RCC 7860 (cell line): ENCODE measurements around the gene TEX2.

Experiments used
- DNase-seq: peaks from one replicate; pipeline ENCODE4 v3.0.0-alpha.2; 2015; ENCODE audit warnings: low spot score
- FAIRE-seq: peaks from 2 replicates; lab custom pipeline; 2012; peaks lifted over from hg19 to GRCh38; lab: Jason Lieb, UNC

TEX2 gene

GRCh38 chr17:64164596-64165285 is 98.3 kb downstream of the TEX2 start:
- DNase-seq (no peak), FAIRE-seq (no peak)

- DNase-seq (no peak), FAIRE-seq (no peak)
These were observed 99.6 kb downstream of the TEX2 start for GRCh38 chr17:64163468-64163867.

GRCh38 chr17:64162554-64162953 is 100.5 kb downstream of the TEX2 start:
- DNase-seq, result no peak
- FAIRE-seq, result no peak

GRCh38 chr17:64161380-64162176 is 101.5 kb downstream of the TEX2 start:
- FAIRE-seq (no peak), DNase-seq (no peak)

- FAIRE-seq (no peak), DNase-seq (no peak)
These were observed 102.7 kb downstream of the TEX2 start for GRCh38 chr17:64160378-64160777.

- no peak for FAIRE-seq
- no peak for DNase-seq
These were observed 104.0 kb downstream of the TEX2 start for GRCh38 chr17:64158831-64159590.

- DNase-seq (no peak), FAIRE-seq (no peak)
These were observed 104.7 kb downstream of the TEX2 start for GRCh38 chr17:64158406-64158805.

- FAIRE-seq, result no peak
These were observed 105.3 kb downstream of the TEX2 start for GRCh38 chr17:64157669-64158180.

GRCh38 chr17:64156670-64157069 is 106.4 kb downstream of the TEX2 start:
- FAIRE-seq, result no peak

More at GRCh38 chr17:64157669-64158180, 105.3 kb downstream of the TEX2 start:
- DNase-seq, result no peak

GRCh38 chr17:64155751-64156544 is 107.1 kb downstream of the TEX2 start:
- no peak for DNase-seq
- FAIRE-seq, result no peak

More at GRCh38 chr17:64156670-64157069, 106.4 kb downstream of the TEX2 start:
- DNase-seq, result no peak

- DNase-seq (no peak), FAIRE-seq (no peak)
These were observed 107.9 kb downstream of the TEX2 start for GRCh38 chr17:64155129-64155528.

- FAIRE-seq, result no peak
- no peak for DNase-seq
These were observed 108.3 kb downstream of the TEX2 start for GRCh38 chr17:64154717-64155116.

- FAIRE-seq, result no peak
- DNase-seq, result no peak
These were observed 108.8 kb downstream of the TEX2 start for GRCh38 chr17:64154313-64154695.

- FAIRE-seq, result no peak
- DNase-seq, result no peak
These were observed 109.3 kb downstream of the TEX2 start for GRCh38 chr17:64153565-64154312.

- FAIRE-seq, result no peak
These were observed 110.5 kb downstream of the TEX2 start for GRCh38 chr17:64152428-64153125.

GRCh38 chr17:64151016-64151368 is 112.1 kb downstream of the TEX2 start:
- DNase-seq (no peak), FAIRE-seq (no peak)

More at GRCh38 chr17:64152428-64153125, 110.5 kb downstream of the TEX2 start:
- no peak for DNase-seq

- no peak for DNase-seq
- FAIRE-seq, result no peak
These were observed 112.6 kb downstream of the TEX2 start for GRCh38 chr17:64150237-64151015.

- FAIRE-seq, result no peak
- no peak for DNase-seq
These were observed 113.9 kb downstream of the TEX2 start for GRCh38 chr17:64149196-64149595.
